Bronchial epithelial cell (primary cell): ENCODE data around the gene TRPT1. TPM values are rescaled to one million over a fixed set of nuclear protein-coding genes. Genes with fewer than 3 reads are reported as not detected.

Experiments
- DNase-seq: peaks from one replicate; pipeline ENCODE4 v3.0.0-alpha.2; 2010; ENCODE audit warnings: low read depth
- FAIRE-seq: peaks from 2 replicates; lab custom pipeline; 2011; peaks lifted over from hg19 to GRCh38; lab: Jason Lieb, UNC
- H3K27me3 ChIP-seq: 2 replicates; pipeline ENCODE4 v1.5.1; 2011; ENCODE audit warnings: low read length; ENCODE audit not compliant: control insufficient read depth, insufficient read depth
- H3K36me3 ChIP-seq: 2 replicates; pipeline ENCODE4 v1.5.1; 2011; ENCODE audit warnings: low read length; ENCODE audit not compliant: control insufficient read depth, insufficient read depth
- H3K4me3 ChIP-seq: 2 replicates; pipeline ENCODE4 v1.5.1; 2011; ENCODE audit warnings: mild to moderate bottlenecking, low read depth, low read length, control low read depth
- CTCF ChIP-seq: IDR thresholded peaks from 2 replicates; pipeline ENCODE4 v1.5.1; 2011; ENCODE audit warnings: mild to moderate bottlenecking, moderate library complexity, low read length, control low read depth, inconsistent platforms; ENCODE audit not compliant: insufficient read depth, severe bottlenecking
- total RNA-seq: library from RNA; depleted of rRNA; stranded (reverse); fragments of >200 nt; gene quantifications from 2 replicates; pipeline ENCODE4 v1.2.1, GENCODE V29; 2014

TRPT1 gene
- total RNA-seq, 1 donor from 2014 or later: 24.5 TPM

- FAIRE-seq: no peak
- H3K27me3 ChIP-seq: no peaks in the 10 kb centered on the region
- H3K4me3 ChIP-seq: no peak overlapping the region
- H3K36me3 ChIP-seq: peaks cover 11% of the 10 kb centered on the region
- no peak for DNase-seq
- no peak for TF ChIP-seq CTCF
Measured at GRCh38 chr11:64244107-64244506, 18.1 kb upstream of the TRPT1 start.

GRCh38 chr11:64243236-64243854 lies 17.4 kb upstream of the TRPT1 start:
- Histone ChIP-seq H3K4me3 (no peak overlapping the region), H3K36me3 (peaks cover 12% of the 10 kb centered on the region), H3K27me3 (no peaks in the 10 kb centered on the region)
- no peak for TF ChIP-seq CTCF
- no peak for DNase-seq
- no peak for FAIRE-seq

- H3K4me3 ChIP-seq: peak overlapping the region; percentile 90
- no peaks in the 10 kb centered on the region for H3K27me3 ChIP-seq
- DNase-seq (peak; percentile 94), FAIRE-seq (no peak)
- TF ChIP-seq CTCF: no peak
- H3K36me3 ChIP-seq: peaks cover 13% of the 10 kb centered on the region
Measured at GRCh38 chr11:64241491-64242374, 15.7 kb upstream of the TRPT1 start.

GRCh38 chr11:64241241-64241490 lies 15.2 kb upstream of the TRPT1 start:
- DNase-seq (no peak), FAIRE-seq (no peak)
- Histone ChIP-seq H3K4me3 (peak overlapping the region; percentile 90), H3K27me3 (no peaks in the 10 kb centered on the region), H3K36me3 (peaks cover 13% of the 10 kb centered on the region)
- TF ChIP-seq CTCF: no peak

GRCh38 chr11:64240435-64241240 lies 14.7 kb upstream of the TRPT1 start, which contains the start of gene FKBP2:
FKBP2 (plus strand) TSS chr11:64241095; CDS start chr11:64242388, 1,293 bp downstream.
- Histone ChIP-seq H3K36me3 (peaks cover 13% of the 10 kb centered on the region), H3K4me3 (peak within 1 kb of the TSS; percentile 90), H3K27me3 (no peaks in the 10 kb centered on the region)
- peak; percentile 97 for DNase-seq
- FAIRE-seq: no peak
- TF ChIP-seq CTCF: no peak
